Stimulated activated CD8-positive, alpha-beta memory T cell treated with anti-CD3 and anti-CD28 coated beads, Interleukin-2, amount 100 ng/mL, for 1 hour (primary cell): Measurements from ENCODE around the gene COL4A1.

Source experiments
- DNase-seq, 2 donors: peaks; one replicate each; pipeline ENCODE4 v3.0.0-alpha.2; 2020; ENCODE audit warnings: low read depth in 2 of 2

Gene COL4A1

DNA sequence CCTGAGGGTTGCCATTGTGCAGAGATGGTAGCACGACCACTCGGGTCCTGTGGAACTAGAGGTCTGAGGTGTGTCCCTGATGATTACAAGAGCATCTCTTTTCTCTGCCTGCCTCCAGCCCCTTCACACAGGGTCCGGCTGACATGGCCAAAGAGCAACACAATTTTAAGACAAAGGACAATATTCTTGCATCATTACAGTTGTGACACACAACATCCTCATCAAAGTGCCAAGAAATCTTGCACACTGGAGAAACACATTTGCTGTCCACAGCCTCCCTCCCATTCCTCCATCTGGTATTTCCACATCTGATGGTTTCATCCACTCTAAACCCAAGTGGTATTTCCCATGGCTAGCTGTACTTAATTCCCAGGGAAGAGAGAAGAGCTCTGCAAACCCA is 12.8 kb downstream of the COL4A1 start:
- DNase-seq, result no peak

DNA sequence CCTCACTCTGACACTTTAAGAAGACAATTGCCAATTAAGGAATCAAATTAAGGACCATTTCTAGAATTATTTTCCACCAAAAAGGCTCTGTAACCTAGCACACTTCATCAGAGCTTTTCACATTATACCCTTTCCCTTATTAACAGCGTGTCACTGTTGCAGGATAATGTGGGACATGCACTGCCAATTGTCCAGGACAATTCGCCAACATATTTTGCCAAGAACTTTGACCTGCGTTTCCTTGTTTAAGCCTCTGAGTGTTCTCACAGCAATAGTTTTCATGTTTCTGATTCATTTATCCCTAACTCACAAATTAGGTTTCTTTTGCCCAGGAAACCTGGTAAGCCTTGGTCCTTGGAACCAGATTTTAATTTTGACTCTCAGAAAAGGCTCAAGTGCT is 13.3 kb downstream of the COL4A1 start:
- no peak for DNase-seq

DNA sequence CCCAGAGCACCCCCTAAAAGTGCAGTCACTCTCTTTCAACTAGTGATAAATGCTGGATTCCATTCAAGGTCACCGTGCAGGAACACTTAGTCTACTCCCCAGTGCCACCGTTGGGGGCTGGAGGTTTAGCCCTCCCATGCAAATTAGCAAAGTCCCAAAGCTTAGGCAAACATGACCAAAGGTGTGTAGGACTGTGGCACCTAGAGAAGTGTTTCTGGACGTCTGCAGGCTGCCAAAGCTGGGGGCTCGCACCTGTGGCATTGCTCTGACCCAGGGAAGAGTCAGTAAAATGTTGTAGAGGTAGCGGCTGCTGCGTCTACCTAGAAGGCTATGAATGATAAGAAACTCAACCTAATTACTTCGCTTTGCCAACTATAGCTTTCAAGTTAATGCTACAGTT is 13.9 kb downstream of the COL4A1 start:
- DNase-seq, result no peak

DNA sequence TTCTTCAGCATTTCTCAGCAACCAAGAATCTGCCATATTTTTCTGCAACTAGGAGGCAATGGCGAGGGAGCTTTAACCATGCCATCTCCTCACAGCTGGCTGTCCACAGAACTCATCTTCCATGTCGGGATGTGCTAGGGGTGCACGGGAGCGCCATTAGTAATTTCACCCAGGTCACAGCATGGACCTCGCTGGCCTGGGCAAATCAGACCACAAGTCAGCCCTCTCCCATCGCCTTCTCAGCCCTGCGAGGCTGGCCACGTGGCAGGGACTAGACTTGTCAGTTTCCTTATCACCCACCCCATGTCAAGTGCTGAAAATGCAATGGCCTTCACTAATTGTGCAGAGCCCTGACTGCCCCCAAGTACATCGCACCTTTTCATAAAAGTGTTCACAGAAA is 15.7 kb downstream of the COL4A1 start:
- no peak for DNase-seq

DNA sequence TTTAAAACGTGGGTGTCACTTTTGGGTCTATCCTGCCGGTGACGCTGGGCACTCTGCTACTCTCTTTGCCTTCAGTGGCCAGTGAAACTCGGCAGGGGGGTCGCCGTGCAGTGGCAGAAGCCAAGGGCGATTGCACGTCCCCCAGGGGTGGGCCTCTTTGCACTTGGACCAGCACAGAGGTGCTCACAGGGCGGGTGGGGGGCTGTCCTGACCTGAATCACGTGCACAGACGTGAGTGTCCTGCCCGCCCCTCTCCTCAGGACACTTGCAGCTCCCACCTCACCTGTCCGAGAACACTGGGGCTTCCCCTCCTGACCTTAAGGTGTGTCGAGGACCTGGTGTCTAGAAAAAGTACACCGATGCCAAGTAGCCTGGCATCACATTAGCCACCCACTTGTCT is 16.1 kb downstream of the COL4A1 start:
- DNase-seq, result no peak

DNA sequence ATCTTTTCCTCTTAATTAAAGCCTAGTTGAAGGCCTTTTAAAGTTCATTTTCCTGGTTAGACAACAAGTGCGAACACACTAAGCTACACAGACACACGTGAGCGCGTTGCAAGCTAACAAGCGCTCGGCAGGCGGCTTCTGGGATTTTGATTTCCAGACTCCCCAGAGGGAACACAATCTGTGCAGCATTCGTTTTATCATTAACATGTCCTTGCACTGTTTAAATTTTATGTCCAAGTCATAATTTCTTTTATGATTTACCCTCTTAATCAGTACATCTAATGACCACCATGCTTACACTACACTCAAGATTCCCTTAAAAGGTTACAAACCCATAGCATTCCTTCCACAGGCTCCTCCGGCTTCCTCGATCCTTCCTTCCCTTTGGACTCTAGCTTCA is 16.8 kb downstream of the COL4A1 start:
- DNase-seq, result no peak

DNA sequence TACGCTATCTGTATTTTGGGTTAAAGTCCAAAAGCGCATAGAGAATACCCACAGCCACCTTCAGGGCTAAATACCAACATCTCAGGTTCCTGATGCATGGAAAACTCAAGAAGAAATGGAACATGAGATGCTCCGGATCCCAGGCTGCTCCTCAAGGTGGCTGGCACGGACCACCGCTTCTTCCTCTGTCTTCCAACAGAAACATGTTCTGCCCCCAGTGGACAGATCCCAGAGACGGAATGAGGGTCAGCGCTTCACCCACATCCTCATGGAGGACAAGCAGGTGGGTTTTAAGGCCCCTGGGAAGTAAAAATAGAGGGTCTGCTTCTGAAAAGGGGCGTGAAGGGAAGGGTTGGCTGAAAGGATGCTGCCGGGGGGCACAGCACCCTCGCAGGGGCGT is 17.3 kb downstream of the COL4A1 start:
- no peak for DNase-seq

DNA sequence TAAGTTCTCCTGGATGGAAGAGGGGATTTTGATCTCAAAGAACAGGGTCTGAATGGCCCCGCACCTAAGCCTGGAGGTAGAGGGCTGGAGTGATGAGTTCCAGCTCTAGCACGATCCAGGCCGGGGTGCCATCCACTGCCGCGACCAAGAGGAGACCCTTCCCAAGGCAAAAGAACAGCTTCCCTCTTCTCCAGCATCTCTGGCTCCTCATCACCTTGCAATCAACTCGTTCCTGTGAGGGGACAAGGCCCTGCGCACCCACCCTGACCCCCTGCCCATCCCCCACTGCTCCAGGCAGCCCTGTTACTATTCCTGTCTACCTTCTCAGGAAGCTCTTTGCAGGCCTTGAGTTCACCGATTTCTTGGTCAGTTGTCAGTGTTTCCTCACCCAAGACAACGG is 17.8 kb downstream of the COL4A1 start:
- no peak for DNase-seq

DNA sequence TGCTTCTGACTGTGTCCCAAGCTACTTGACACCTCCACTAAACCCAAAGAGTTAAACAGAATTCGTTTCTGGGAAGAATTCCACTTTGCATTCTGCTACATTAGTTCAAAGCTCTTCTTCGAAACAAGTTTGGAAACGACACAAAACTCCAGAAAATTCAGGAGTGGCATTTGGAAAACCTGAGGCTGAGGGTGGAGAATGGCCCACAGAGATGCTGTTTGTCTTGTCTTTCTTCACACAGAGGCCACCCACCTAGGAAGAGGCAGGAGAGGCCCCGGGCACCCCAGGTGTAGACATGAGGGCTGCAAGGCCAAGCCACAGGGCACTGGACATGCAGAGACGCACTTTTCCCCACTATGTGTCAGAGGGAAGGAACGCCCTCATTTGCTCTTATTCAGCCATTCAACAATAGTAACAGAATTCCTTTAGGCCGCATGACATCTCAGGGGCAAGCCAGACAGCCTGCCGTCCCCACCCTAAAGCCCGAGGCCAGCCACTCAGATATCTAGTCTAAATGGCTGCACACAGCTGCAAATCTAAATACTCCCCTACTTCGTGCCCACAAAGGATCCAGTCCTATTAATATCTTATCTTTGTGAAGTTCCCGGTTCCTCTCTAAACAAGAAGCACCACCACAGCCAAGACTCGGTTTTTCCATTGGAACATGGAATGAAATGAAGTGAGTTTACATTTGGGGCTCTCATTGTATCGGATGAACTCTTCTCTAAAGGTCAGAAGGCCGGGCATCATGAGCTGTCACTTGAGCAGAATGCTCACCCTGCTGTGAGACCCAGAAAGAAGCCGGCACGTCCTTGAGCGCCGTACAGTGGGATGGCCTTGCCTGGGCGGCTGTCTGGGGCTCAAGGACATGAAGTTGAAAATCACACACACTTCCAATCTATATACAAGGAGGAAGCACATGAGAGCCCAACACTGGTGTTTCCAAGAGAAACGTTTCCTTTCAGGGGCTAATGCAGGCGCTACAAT is 19.8 kb downstream of the COL4A1 start:
- no peak for DNase-seq

DNA sequence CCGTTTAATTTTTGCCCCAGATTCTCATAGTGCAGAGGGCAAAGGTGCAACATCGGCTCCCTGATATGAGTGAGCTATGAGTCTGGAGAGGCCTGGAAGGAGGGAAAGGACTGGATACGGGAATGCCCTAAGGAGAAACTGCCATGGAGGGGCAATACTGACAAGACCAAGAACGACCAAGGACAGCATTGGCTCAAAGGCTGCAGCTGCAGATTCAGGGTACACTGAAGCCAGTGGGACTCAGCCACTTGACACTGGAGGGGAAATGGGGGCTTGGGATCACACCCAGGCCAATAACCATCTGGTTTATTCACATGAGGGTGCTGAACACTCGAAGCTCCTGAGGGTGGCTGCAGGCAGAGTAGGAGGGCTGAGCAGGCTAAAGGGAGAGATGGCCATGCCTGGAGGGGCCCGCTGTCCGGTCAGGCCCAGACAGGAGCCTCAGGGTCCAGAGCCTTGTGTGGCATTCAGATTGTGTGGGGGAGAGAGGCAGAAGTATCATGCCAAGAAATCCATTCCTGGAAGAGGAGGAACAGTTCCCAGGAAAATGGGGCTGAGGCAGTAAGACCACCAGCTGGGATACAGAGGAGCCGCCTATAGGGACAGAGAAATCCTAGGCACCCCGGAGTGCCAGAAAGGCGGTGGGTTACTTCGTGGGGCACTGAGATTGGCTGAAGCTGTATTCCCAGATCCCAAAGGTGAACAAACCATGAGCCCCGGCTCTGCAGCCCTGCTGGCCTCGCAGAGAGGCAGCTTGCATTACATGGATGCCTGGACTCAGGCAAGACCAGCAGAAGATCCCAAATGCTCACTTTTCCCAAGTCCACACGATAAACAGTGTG is 20.7 kb downstream of the COL4A1 start:
- DNase-seq, result no peak

DNA sequence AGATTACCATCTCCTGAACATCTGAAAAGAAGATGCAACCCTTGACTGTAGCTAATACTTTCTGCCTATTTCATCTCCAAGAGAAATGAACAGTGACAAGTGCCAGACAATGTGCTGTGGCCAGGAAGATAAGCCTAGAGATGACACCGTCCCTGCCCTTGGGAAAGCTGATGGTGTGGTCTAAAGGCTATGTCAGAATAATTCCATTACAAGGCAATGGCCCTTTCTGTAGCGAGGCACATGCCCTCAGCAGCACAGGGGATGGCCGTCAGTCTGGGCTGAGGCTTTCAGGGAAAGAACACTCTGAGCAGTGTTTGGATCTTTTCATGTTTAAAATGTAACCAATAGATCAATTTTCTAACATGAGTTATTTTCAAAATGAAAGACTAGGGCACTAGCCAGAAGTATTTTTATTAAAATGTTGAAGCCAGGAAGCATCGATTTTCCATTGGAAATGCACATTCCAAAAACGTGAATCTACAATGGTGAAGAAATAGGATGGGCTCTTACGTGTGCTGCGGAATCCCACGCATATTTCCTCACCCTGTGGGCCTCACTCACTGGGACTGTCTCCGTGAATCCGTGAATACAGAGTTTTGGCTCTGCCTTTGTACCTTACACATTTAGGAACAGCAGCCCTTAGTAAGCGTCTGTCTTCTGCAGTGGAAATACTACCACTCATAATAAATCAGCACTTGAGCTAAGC is 22.0 kb downstream of the COL4A1 start:
- DNase-seq, result no peak

DNA sequence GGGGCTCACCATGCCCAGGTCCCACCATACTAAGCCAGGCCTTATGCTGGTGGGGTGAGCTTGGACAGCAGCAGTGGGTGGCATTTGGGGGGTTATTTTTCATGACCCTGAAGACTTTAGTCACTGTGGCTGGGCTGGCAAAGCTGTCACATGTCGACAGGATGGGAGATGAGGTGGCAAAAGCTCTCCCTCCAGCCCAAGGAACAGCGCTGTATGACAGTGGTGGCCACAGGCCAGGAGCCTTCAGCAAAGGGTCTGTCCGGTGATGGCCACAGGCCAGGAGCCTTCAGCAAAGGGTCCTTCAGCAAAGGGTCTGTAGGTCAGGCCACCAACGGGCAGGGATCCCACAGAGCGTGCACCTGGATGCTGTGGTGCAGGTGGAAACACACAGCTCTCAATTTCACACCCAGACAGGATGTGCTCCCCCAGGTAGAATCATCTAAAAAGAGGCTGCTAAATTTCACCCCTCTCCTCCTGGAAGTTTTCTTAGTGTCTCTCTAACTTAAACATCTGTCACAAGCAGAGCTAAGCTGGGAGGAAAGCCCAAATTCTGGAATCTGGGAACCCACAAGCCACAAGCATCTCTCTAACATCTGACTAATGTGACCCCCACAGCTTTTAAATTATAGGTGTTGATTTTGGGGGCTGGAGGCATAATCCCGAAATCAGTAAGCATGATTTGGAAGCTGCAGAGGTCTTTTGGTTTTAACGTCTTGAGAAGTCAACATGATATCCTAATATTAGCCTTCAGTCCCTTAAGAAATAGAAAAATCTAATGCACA is 23.0 kb downstream of the COL4A1 start:
- no peak for DNase-seq

DNA sequence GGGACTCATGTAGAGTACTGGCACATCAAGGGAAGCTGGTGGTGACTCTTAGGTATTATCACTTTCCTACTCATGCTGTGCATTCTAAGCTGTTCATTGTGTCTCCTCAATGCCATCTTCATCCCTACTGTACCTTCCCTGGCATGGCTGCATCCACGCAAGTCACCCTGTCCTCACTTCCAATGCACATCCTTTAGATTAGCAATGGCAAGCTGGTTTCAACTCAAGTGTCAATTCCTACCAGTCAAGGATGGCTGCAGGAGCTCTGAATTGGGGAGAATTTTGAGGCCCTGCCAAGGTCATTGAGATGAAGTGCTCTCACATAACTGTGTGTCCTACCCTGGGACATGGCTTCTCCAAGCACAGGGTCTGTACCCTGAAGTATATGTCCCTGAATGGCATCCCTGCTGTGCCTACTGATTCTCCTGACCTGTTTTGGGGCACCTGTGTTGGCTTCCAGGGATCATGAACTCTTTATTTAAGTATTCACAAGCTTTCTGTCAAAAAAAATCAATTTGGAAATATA is 24.6 kb downstream of the COL4A1 start:
- DNase-seq, result no peak

DNA sequence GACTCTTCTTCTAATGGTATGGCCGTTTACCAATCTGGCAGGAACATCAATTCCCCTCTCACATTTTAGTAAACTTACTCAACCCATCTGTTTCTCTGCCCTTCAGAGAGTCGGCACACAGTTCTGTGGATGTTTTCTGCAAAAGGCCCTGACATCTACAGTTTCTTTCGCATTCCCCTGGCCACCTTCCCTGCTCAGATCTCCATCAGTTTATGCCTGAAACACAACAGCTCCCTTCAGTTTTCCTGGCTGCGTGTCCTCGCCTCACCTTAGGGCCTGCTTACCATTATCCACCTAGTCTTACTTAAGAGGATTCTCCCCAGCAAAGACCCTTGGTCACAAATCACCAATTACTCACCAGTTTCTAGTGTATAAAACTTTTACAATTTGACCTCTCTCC is 25.2 kb downstream of the COL4A1 start:
- no peak for DNase-seq

DNA sequence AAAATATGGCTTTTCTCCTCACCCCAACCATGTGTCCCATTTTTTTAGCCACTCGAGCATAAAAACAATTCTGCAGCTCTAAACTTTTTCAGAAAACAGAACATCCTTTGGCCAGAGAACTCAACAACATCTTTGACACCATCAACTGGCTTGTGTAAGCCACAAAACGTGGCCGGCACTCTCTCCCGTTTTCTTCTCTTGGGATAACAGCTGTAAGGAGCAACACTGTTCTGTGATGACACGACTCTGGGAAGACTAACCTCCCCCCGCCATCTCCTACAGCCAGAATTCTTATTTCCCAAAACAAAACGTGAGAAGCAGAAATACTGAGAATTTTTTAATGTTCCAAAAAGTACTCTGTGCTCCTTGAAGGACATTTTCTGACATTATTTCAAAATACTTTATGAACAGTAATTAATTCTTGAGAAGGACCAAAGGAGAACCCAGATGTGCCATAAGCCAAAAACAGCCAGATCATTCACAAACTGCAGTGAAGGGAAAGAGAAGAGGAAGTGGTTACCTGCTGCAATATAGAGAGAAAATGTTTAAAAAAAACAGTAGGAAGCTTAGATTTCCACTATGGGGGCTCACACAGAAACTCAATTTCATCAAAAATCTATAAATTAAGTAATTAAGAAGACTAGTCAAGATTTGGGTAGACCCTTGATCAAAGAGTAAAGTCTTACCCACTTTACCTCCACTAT is 25.8 kb downstream of the COL4A1 start:
- DNase-seq, result no peak

DNA sequence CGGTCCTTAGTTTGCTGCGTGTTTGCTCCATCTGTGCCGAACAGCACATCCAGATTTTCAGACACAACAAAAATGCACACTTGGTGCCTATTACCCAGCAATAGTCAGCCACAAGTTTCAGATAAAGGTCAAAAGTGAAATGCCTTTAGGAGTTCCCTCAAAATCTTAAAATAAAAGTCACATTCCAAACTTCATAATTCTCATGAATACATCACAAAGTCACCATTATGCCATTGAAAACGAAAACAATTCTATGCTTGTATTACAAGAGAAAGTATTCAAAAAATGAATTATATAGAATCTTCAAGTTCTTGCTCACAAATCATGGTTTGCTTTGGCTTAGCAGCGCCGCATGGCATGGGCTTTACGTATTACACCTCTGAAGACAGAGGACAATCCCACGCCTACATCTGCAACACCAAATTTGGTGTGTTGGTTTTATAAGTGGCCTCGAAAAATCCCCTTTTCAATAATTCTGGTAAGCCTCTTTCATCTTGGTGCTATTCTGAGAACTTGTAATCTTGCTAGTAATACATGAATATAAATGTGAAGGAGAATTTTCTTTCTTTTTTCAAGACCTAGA is 26.6 kb downstream of the COL4A1 start:
- DNase-seq, result no peak

DNA sequence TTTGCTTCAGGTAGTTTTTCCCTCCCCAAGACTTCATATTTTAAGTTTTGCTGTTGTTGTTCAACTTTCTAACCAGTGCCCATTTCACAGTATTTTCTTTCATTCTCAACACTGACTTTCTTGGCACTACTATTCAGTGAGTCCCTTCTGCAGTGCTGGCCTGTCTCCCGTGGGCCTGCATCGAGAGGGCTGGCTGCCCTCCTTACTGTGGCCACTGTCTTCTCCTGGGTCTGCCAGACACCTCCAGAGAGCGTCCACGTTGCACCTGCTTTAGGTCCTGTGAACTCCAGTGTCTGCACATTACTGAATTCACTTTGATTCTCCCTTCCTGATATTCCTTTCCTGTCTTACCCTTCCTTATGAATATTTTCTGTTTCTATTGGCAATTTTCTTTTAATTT is 27.3 kb downstream of the COL4A1 start:
- no peak for DNase-seq

DNA sequence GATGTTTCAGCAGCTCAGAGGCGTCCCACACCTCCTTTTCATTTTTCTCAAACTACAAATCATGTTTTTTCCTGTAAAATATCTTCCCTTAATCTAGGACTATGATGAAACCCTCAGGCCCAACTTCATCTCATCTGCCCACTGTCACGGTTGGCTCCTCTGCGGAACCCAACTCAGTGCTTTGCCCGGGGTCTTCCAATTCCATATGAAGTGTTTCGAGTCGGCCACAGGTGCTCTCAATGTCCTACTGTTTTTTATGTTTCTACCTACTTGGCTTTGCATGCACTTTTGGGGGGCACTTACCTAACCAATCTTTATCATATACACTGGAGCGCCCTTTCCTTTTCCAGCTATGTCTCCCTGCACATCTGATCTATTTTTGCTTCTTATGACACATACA is 28.1 kb downstream of the COL4A1 start:
- DNase-seq, result no peak

DNA sequence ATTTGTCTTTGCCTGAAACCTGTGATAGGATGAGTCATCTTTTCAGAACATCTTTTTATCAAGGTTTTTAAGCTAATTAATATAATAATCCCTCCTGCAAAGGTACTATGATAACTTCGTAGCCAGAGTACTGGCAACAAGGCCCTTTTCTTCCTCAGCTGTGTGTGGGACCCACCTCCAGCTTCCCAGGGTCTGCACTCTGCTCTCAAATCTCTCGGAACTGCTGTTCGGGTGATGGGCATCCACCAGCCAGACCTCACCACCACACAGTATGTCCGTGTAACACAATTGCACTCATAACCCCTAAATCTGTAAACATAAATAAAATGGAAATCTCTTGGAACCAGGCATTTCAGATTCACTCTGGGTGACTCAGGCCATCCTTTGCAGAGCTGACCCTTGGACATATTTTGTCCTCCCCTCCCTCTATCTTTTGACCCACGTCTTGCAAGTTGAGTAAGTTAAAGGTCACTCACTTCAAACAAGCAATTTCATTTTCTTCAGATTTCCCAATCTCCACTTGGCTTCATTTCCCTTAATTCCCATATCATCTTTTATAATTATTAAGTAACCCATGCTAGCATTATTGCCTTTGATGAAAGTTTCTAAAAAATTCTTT is 29.5 kb downstream of the COL4A1 start:
- DNase-seq, result no peak

DNA sequence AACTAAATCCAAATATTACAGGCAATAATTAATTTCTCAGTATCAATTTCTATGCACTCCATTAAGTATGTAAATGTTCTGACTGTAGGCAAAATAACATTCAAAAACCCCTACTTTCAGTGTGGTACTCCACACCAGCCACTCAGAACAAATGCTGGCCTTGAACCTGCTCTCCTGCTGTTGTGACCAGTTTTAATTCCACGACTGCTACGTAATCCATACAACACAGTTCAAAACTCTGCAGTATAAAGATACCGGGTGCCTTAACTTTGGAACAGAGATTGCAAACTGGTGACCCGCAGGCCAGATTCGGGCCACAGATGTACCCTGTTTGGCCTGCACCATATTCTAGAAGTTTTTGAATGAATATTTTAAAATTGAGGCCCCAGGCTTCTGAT is 30.4 kb downstream of the COL4A1 start:
- no peak for DNase-seq
